ENCODE results near the gene NECAB2.

DNA sequence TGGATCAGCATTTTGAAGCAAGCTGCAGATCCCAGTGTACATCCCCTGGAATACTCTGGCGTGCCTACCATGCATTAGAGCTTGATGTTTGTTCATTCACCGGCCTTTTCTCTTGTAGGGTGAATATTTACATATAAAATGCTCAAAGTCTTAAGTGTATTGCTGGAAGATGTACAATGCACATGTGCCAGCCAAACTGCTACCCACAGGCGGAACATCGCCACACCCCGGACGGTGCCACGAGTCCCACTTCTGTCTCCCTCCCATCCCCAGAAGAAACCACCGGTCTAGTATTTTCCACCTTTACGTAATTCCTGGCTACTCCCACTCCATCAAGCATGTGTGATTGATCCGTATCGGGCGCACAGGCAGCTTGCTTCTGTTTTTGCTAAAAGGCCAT is 70.4 kb downstream of the NECAB2 start:
- TF ChIP-seq, protein P1, sequence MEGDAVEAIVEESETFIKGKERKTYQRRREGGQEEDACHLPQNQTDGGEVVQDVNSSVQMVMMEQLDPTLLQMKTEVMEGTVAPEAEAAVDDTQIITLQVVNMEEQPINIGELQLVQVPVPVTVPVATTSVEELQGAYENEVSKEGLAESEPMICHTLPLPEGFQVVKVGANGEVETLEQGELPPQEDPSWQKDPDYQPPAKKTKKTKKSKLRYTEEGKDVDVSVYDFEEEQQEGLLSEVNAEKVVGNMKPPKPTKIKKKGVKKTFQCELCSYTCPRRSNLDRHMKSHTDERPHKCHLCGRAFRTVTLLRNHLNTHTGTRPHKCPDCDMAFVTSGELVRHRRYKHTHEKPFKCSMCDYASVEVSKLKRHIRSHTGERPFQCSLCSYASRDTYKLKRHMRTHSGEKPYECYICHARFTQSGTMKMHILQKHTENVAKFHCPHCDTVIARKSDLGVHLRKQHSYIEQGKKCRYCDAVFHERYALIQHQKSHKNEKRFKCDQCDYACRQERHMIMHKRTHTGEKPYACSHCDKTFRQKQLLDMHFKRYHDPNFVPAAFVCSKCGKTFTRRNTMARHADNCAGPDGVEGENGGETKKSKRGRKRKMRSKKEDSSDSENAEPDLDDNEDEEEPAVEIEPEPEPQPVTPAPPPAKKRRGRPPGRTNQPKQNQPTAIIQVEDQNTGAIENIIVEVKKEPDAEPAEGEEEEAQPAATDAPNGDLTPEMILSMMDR (IDR thresholded peaks at IDR 0.05) = no peak
- no peak for TF ChIP-seq TP53 (CRISPR knock-in tag; IDR thresholded peaks at IDR 0.05)

All from A549 (cell line).